HEK293 (cell line): ENCODE results near the gene GPR39.

Experiments used
- CTCF ChIA-PET: fragments of 350-600 bp; formaldehyde crosslinking; extraction: SDS; loops from one replicate; lab custom pipeline; 2021; ENCODE audit warnings: antibody characterized with exemption; lab: Yijun Ruan, JAX
- POLR2A ChIA-PET: fragments of 300-600 bp; formaldehyde crosslinking; extraction: SDS; loops from one replicate; lab custom pipeline; 2020; ENCODE audit warnings: antibody characterized with exemption, inconsistent platforms; lab: Yijun Ruan, JAX
- H3K27ac ChIP-seq: fragments of 200-500 bp; sonication (Bioruptor generic); 2 replicates; pipeline ENCODE4 v1.5.1; 2014; ENCODE audit warnings: low read depth, low read length, control low read depth, inconsistent platforms; ENCODE audit errors: extremely low read depth
- H3K36me3 ChIP-seq, 2 experiments: fragments of 200-500 bp in 1 of 2; sonication (Bioruptor generic) in 1 of 2; 1 replicate in 1 of 2; 2 replicates in 1 of 2; pipeline ENCODE4 v1.5.1; 2014 to 2017; ENCODE audit warnings: inconsistent platforms in 2 of 2, low read length in 2 of 2; ENCODE audit not compliant: control insufficient read depth in 2 of 2, insufficient read depth in 1 of 2
- H3K4me1 ChIP-seq: fragments of 200-500 bp; sonication (Bioruptor generic); 2 replicates; pipeline ENCODE4 v1.5.1; 2014; ENCODE audit warnings: mild to moderate bottlenecking, low read length, inconsistent platforms; ENCODE audit not compliant: control insufficient read depth, insufficient read depth
- H3K4me3 ChIP-seq: 2 replicates; pipeline ENCODE4 v1.5.1; 2011; ENCODE audit warnings: low read depth, mild to moderate bottlenecking, control low read depth, low read length, moderate library complexity
- H3K9me3 ChIP-seq: fragments of 200-500 bp; sonication (Bioruptor generic); 2 replicates; pipeline ENCODE4 v1.5.1; 2014; ENCODE audit warnings: low read depth, low read length, inconsistent platforms; ENCODE audit not compliant: control insufficient read depth, insufficient read depth
- BCL11B ChIP-seq: fragments of 450-650 bp; formaldehyde crosslinking; IDR thresholded peaks from 2 replicates; pipeline ENCODE4 v1.5.1; 2016; ENCODE audit warnings: low read depth, missing biosample characterization, missing genetic modification characterization
- HOXC10 ChIP-seq: sonication (generic); formaldehyde crosslinking; IDR thresholded peaks from 2 replicates; pipeline ENCODE4 v1.8.1; 2023; ENCODE audit warnings: mild to moderate bottlenecking, missing genetic modification reagents
- PRDM1 ChIP-seq: fragments of 450-650 bp; formaldehyde crosslinking; IDR thresholded peaks from 2 replicates; pipeline ENCODE4; 2016; ENCODE audit warnings: missing biosample characterization, missing genetic modification characterization
- RBAK ChIP-seq: fragments of 450-650 bp; formaldehyde crosslinking; IDR thresholded peaks from 2 replicates; pipeline ENCODE4 v1.5.1; 2016; ENCODE audit warnings: missing biosample characterization, missing genetic modification characterization
- SCRT2 ChIP-seq: fragments of 450-650 bp; formaldehyde crosslinking; IDR thresholded peaks from 2 replicates; pipeline ENCODE4 v1.5.1; 2016; ENCODE audit warnings: missing biosample characterization, missing genetic modification characterization
- YY2 ChIP-seq: fragments of 450-650 bp; formaldehyde crosslinking; IDR thresholded peaks from 2 replicates; pipeline ENCODE4 v1.5.1; 2016; ENCODE audit warnings: missing biosample characterization, missing genetic modification characterization
- ZBTB26 ChIP-seq: fragments of 450-650 bp; formaldehyde crosslinking; optimal IDR thresholded peaks from 2 replicates; pipeline ENCODE3; 2016; ENCODE audit warnings: missing biosample characterization, mild to moderate bottlenecking, missing genetic modification characterization
- ZFP41 ChIP-seq: fragments of 450-650 bp; formaldehyde crosslinking; IDR thresholded peaks from 2 replicates; pipeline ENCODE4 v1.5.1; 2016; ENCODE audit warnings: missing biosample characterization, missing genetic modification characterization, borderline replicate concordance
- ZNF148 ChIP-seq: fragments of 450-650 bp; formaldehyde crosslinking; IDR thresholded peaks from 2 replicates; pipeline ENCODE4 v1.5.0; 2017; ENCODE audit warnings: missing biosample characterization, missing genetic modification characterization, borderline replicate concordance
- ZNF174 ChIP-seq: fragments of 450-650 bp; formaldehyde crosslinking; IDR thresholded peaks from 2 replicates; pipeline ENCODE4 v1.5.0; 2017; ENCODE audit warnings: missing biosample characterization, mild to moderate bottlenecking, missing genetic modification characterization
- ZNF202 ChIP-seq: fragments of 450-650 bp; formaldehyde crosslinking; IDR thresholded peaks from 2 replicates; pipeline ENCODE4 v1.5.1; 2016; ENCODE audit warnings: missing biosample characterization, missing genetic modification characterization, borderline replicate concordance
- ZNF341 ChIP-seq: fragments of 450-650 bp; formaldehyde crosslinking; IDR thresholded peaks from 2 replicates; pipeline ENCODE4; 2016; ENCODE audit warnings: low read depth, missing biosample characterization, missing genetic modification characterization
- ZNF549 ChIP-seq: fragments of 450-650 bp; IDR thresholded peaks from 2 replicates; pipeline ENCODE4 v1.5.1; 2018; ENCODE audit warnings: missing biosample characterization, missing genetic modification characterization, mild to moderate bottlenecking, inconsistent platforms, moderate library complexity
- ZNF623 ChIP-seq: fragments of 450-650 bp; formaldehyde crosslinking; IDR thresholded peaks from 2 replicates; pipeline ENCODE4 v1.5.1; 2016; ENCODE audit warnings: missing biosample characterization, missing genetic modification characterization
- ZNF639 ChIP-seq: fragments of 450-650 bp; formaldehyde crosslinking; IDR thresholded peaks from 2 replicates; pipeline ENCODE4 v1.5.1; 2016; ENCODE audit warnings: missing biosample characterization, missing genetic modification characterization
- ZNF645 ChIP-seq: fragments of 450-650 bp; formaldehyde crosslinking; IDR thresholded peaks from 2 replicates; pipeline ENCODE4; 2016; ENCODE audit warnings: missing biosample characterization, missing genetic modification characterization
- ZNF660 ChIP-seq: fragments of 450-650 bp; IDR thresholded peaks from 2 replicates; pipeline ENCODE4 v1.5.1; 2018; ENCODE audit warnings: missing biosample characterization, mild to moderate bottlenecking, missing genetic modification characterization
- ZNF677 ChIP-seq: fragments of 450-650 bp; IDR thresholded peaks from 2 replicates; pipeline ENCODE4 v1.5.0; 2018; ENCODE audit warnings: missing biosample characterization, mild to moderate bottlenecking, missing genetic modification characterization, moderate library complexity
- ZNF747 ChIP-seq: fragments of 450-650 bp; formaldehyde crosslinking; IDR thresholded peaks from 2 replicates; pipeline ENCODE4 v1.5.1; 2016; ENCODE audit warnings: missing biosample characterization, missing genetic modification characterization
- ZNF768 ChIP-seq: fragments of 450-650 bp; formaldehyde crosslinking; IDR thresholded peaks from 2 replicates; pipeline ENCODE4 v1.5.1; 2018; ENCODE audit warnings: missing biosample characterization, mild to moderate bottlenecking, missing genetic modification characterization
- ZNF777 ChIP-seq: fragments of 450-650 bp; formaldehyde crosslinking; IDR thresholded peaks from 2 replicates; pipeline ENCODE4 v1.5.1; 2017; ENCODE audit warnings: missing biosample characterization, missing genetic modification characterization, borderline replicate concordance
- ZNF843 ChIP-seq: fragments of 450-650 bp; formaldehyde crosslinking; IDR thresholded peaks from 2 replicates; pipeline ENCODE4 v1.5.1; 2016; ENCODE audit warnings: missing biosample characterization, missing genetic modification characterization
- ZSCAN5A ChIP-seq: fragments of 450-650 bp; formaldehyde crosslinking; IDR thresholded peaks from 2 replicates; pipeline ENCODE4 v1.5.1; 2016; ENCODE audit warnings: missing biosample characterization, missing genetic modification characterization
- ZXDB ChIP-seq: fragments of 450-650 bp; formaldehyde crosslinking; IDR thresholded peaks from 2 replicates; pipeline ENCODE4 v1.5.1; 2016; ENCODE audit warnings: missing biosample characterization, missing genetic modification characterization
- TF ChIP-seq, protein P1 (sequence below): fragments of 450-650 bp; formaldehyde crosslinking; IDR thresholded peaks from 2 replicates; pipeline ENCODE4 v1.5.1; 2017; ENCODE audit warnings: missing biosample characterization, missing genetic modification characterization

GPR39 gene

DNA sequence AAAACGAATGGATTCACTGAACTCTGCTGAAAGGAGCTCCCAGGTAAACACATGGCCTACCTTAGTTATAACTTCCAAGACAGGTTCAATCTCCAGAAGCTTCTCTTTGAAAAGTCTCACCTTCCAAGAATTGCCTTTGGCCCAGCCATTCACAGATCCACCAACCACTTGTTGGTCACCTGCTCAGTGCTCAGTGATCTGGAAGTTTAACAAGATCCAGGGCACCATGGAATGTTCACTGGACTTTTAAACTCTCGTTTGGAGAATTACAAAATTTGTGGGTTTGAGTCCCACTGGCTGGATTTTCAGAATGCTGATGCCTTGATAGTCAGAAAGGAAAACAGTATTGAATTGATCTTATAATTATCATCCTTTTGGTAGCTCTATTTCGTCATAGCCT, 9.4 kb downstream of the GPR39 start:
- CTCF ChIA-PET: no interaction called here
- Histone ChIP-seq H3K4me3 (no peak overlapping the region), H3K4me1 (no peaks in the 10 kb centered on the region), H3K27ac (no peak overlapping the region), H3K36me3 (no peaks in the 10 kb centered on the region), H3K9me3 (no peaks in the 10 kb centered on the region)
- POLR2A ChIA-PET: no interaction called here
- TF ChIP-seq ZNF639 (tag by site-specific recombination) (no peak), SCRT2 (tag by site-specific recombination) (peak; percentile 56)

GRCh38 chr2:132426656-132427055, 10.1 kb downstream of the GPR39 start:
- POLR2A ChIA-PET: no interaction called here
- TF ChIP-seq ZNF549 (tag by site-specific recombination) (no peak), ZNF341 (tag by site-specific recombination) (no peak), YY2 (tag by site-specific recombination) (no peak), ZNF747 (tag by site-specific recombination) (no peak), ZFP41 (tag by site-specific recombination) (no peak), ZNF777 (tag by site-specific recombination) (no peak), ZNF843 (no peak), HOXC10 (no peak), ZNF623 (tag by site-specific recombination) (no peak), BCL11B (tag by site-specific recombination) (no peak)
- TF ChIP-seq, protein P1, sequence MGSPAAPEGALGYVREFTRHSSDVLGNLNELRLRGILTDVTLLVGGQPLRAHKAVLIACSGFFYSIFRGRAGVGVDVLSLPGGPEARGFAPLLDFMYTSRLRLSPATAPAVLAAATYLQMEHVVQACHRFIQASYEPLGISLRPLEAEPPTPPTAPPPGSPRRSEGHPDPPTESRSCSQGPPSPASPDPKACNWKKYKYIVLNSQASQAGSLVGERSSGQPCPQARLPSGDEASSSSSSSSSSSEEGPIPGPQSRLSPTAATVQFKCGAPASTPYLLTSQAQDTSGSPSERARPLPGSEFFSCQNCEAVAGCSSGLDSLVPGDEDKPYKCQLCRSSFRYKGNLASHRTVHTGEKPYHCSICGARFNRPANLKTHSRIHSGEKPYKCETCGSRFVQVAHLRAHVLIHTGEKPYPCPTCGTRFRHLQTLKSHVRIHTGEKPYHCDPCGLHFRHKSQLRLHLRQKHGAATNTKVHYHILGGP (tag by site-specific recombination): no peak
- Histone ChIP-seq H3K4me1 (no peaks in the 10 kb centered on the region), H3K9me3 (no peaks in the 10 kb centered on the region), H3K36me3 (no peaks in the 10 kb centered on the region), H3K4me3 (no peak overlapping the region), H3K27ac (no peak overlapping the region)
- CTCF ChIA-PET: no interaction called here

DNA sequence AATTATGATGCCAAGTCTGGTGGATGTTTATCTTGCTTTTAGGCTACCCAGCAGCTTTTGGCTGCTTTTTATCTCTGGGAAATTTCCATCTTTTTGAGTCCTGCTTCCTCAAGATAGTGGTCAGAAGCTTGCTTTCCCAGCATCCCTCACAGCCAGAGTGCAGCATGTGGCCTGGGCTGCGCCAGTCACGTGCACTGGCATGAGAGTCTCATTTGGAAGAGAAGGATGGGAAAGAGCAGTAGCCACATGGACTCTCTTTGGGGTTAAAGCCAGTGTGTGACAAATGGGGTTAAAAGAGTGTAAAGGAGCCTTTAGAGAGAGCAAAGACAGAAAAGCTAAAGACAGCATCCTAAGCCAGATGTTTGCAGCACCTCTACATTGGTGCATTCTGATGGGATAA, 12.7 kb downstream of the GPR39 start:
- ChIA-PET CTCF (interaction anchor here (0.8 to 1.0 kb wide), 2 partner anchors 21 to 117 kb away, joined by 3 read pairs; no protein-coding TSS in a partner anchor), POLR2A (no interaction called here)
- H3K36me3 ChIP-seq: no peaks in the 10 kb centered on the region
- no peaks in the 10 kb centered on the region for H3K9me3 ChIP-seq
- H3K4me3 ChIP-seq: no peak overlapping the region
- no peak overlapping the region for H3K27ac ChIP-seq
- H3K4me1 ChIP-seq: no peaks in the 10 kb centered on the region
- no peak for TF ChIP-seq ZNF148
- no peak for TF ChIP-seq ZBTB26 (tag by site-specific recombination)
- TF ChIP-seq ZSCAN5A (tag by site-specific recombination): no peak
- no peak for TF ChIP-seq ZNF768
- no peak for TF ChIP-seq ZNF660 (tag by site-specific recombination)
- no peak for TF ChIP-seq ZNF202 (tag by site-specific recombination)
- TF ChIP-seq ZXDB (tag by site-specific recombination): no peak
- TF ChIP-seq ZNF677 (tag by site-specific recombination): no peak
- TF ChIP-seq RBAK: no peak
- TF ChIP-seq ZNF174 (tag by site-specific recombination): no peak
- TF ChIP-seq ZNF645 (tag by site-specific recombination): no peak
- TF ChIP-seq PRDM1: no peak
